K562 (cell line): ENCODE results near the gene TPPP. TPM values are rescaled to one million over a fixed set of nuclear protein-coding genes. Genes with fewer than 3 reads are reported as not detected.
"Not testable (repeated sequence)": the region's sequence is repeated elsewhere in the genome, so short reads cannot be mapped to it uniquely, and the experiment has no call there.

Source experiments
- ATAC-seq: fragments of 200-7000 bp; cut with Tn5 transposase; 3 replicates; pipeline ENCODE4 v1.9.1; 2020; ENCODE audit warnings: moderate library complexity
- Bru-seq: library from RNA; stranded (reverse); fragments of 400-500 nt; gene quantifications from one replicate; lab custom pipeline; 2021; lab: Mats Ljungman, UMichigan
- BruChase-seq, 2 experiments: library from RNA; stranded (reverse); fragments of 400-500 nt; gene quantifications; one replicate each; lab custom pipeline; 2021; lab: Mats Ljungman, UMichigan
- BruUV-seq: library from RNA; stranded (reverse); fragments of 400-500 nt; replicated peaks from 2 replicates; lab custom pipeline; 2021; lab: Mats Ljungman, UMichigan
- CTCF ChIA-PET: fragments of 300-600 bp; formaldehyde crosslinking; extraction: SDS; loops from one replicate; lab custom pipeline; 2021; ENCODE audit warnings: low intra/inter-chr PET ratio; lab: Yijun Ruan, JAX
- POLR2A ChIA-PET: fragments of 300-600, 350-650 bp; sonication (Branson Sonifier 250); formaldehyde crosslinking; extraction: SDS; loops from one replicate; lab custom pipeline; 2021; ENCODE audit warnings: antibody characterized with exemption, inconsistent platforms; lab: Yijun Ruan, JAX
- DNase-seq, 4 experiments: peaks; one replicate each; pipeline versions ENCODE4 v3.0.0 to v3.0.0-alpha.2; 2011 to 2018; ENCODE audit warnings: low spot score in 3 of 4, mixed read lengths in 3 of 4; ENCODE audit errors: extremely low read depth in 1 of 4
- FAIRE-seq: peaks from 2 replicates; lab custom pipeline; 2011; peaks lifted over from hg19 to GRCh38; lab: Jason Lieb, UNC
- H2AFZ ChIP-seq: 2 replicates; pipeline ENCODE4 v1.6.0; 2011; ENCODE audit warnings: low read depth, low read length, control low read depth, inconsistent platforms
- H3K27ac ChIP-seq: fragments of 200-600 bp; 3 replicates; pipeline ENCODE4 v1.8.0; 2011; ENCODE audit warnings: low read depth, mild to moderate bottlenecking, control low read depth, inconsistent platforms, low read length, moderate library complexity, mixed read lengths; ENCODE audit errors: extremely low read depth
- H3K27me3 ChIP-seq, 2 experiments: fragments of 300-600 bp in 1 of 2; 2 replicates in 1 of 2; 3 replicates in 1 of 2; pipeline versions ENCODE4 v1.6.0 to v1.8.0; 2011; ENCODE audit warnings: inconsistent platforms in 2 of 2, low read length in 2 of 2, mild to moderate bottlenecking in 1 of 2, mixed read lengths in 1 of 2, moderate library complexity in 1 of 2; ENCODE audit not compliant: control insufficient read depth in 2 of 2, insufficient read depth in 2 of 2
- H3K36me3 ChIP-seq: fragments of 300-600 bp; 3 replicates; pipeline ENCODE4 v1.8.0; 2011; ENCODE audit warnings: mild to moderate bottlenecking, low read length, inconsistent platforms; ENCODE audit not compliant: control insufficient read depth, insufficient read depth
- H3K4me1 ChIP-seq, 2 experiments: fragments of 200-600 bp in 1 of 2; replicated peaks in 1 of 2; 2 replicates in 1 of 2; 3 replicates in 1 of 2; pipeline versions ENCODE4 v1.5.1 to v1.8.0; 2011; ENCODE audit warnings: inconsistent platforms in 2 of 2, low read length in 2 of 2, mild to moderate bottlenecking in 1 of 2, mixed read lengths in 1 of 2, moderate library complexity in 1 of 2; ENCODE audit not compliant: control insufficient read depth in 2 of 2, insufficient read depth in 2 of 2
- H3K4me2 ChIP-seq: 2 replicates; pipeline ENCODE4 v1.6.1; 2011; ENCODE audit warnings: low read length, control low read depth, inconsistent platforms, mixed read lengths; ENCODE audit not compliant: insufficient read depth
- H3K4me3 ChIP-seq: fragments of 200-600 bp; sonication (generic), shearing (Covaris generic); 2 replicates; pipeline ENCODE4 v1.5.1; 2016; ENCODE audit warnings: control low read depth, inconsistent platforms
- H3K79me2 ChIP-seq: fragments of 200-600 bp; 3 replicates; pipeline ENCODE4 v1.8.0; 2011; ENCODE audit warnings: low read length, inconsistent platforms; ENCODE audit not compliant: control insufficient read depth, insufficient read depth
- H3K9ac ChIP-seq, 2 experiments: 2 replicates each; pipeline versions ENCODE4 v1.6.0 to v1.6.1; 2011; ENCODE audit warnings: low read depth in 2 of 2, low read length in 2 of 2, control low read depth in 1 of 2, inconsistent platforms in 1 of 2, mild to moderate bottlenecking in 1 of 2, mixed read lengths in 1 of 2; ENCODE audit not compliant: insufficient read depth in 1 of 2
- H3K9me1 ChIP-seq: one replicate; pipeline ENCODE4 v1.6.0; 2011; ENCODE audit warnings: inconsistent platforms, mild to moderate bottlenecking, low read length, moderate library complexity; ENCODE audit not compliant: control insufficient read depth, insufficient read depth
- H3K9me3 ChIP-seq: replicated peaks from 2 replicates; pipeline ENCODE4 v1.5.1; 2011; ENCODE audit warnings: low read depth, low read length, inconsistent platforms; ENCODE audit not compliant: control insufficient read depth, insufficient read depth
- H4K20me1 ChIP-seq: replicated peaks from 2 replicates; pipeline ENCODE4 v1.6.1; 2011; ENCODE audit warnings: low read length, inconsistent platforms, mixed read lengths; ENCODE audit not compliant: control insufficient read depth, insufficient read depth
- CTBP1 ChIP-seq: fragments of 450-650 bp; IDR thresholded peaks from 2 replicates; pipeline ENCODE4 v1.6.1; 2016; ENCODE audit warnings: borderline replicate concordance
- CXXC5 ChIP-seq: fragments of 250-450 bp; sonication (Bioruptor Pico); IDR thresholded peaks from 2 replicates; pipeline ENCODE4 v1.8.0; 2022; ENCODE audit warnings: inconsistent platforms, mild to moderate bottlenecking, moderate library complexity
- E2F6 ChIP-seq, 2 experiments: IDR thresholded peaks; 2 replicates each; pipeline ENCODE4 v1.6.1; 2011; ENCODE audit warnings: borderline replicate concordance in 1 of 2, control low read depth in 1 of 2, low read depth in 1 of 2, low read length in 1 of 2, mild to moderate bottlenecking in 1 of 2, mixed read lengths in 1 of 2, moderate library complexity in 1 of 2; ENCODE audit not compliant: insufficient read depth in 1 of 2, insufficient read length in 1 of 2, poor library complexity in 1 of 2, severe bottlenecking in 1 of 2; ENCODE audit errors: extremely low read depth in 1 of 2
- MAZ ChIP-seq, 2 experiments: fragments of 450-650 bp in 1 of 2; sonication (generic) in 1 of 2; formaldehyde crosslinking; IDR thresholded peaks in 1 of 2; conservative IDR thresholded peaks in 1 of 2; 2 replicates each; pipeline versions ENCODE4 v1.4.0 to v1.5.0; 2020; ENCODE audit warnings: mild to moderate bottlenecking in 1 of 2, missing genetic modification reagents in 1 of 2
- POLR2G ChIP-seq: fragments of 200-400 bp; formaldehyde crosslinking; IDR thresholded peaks from 2 replicates; pipeline ENCODE4 v1.6.1; 2017; ENCODE audit warnings: low read depth, mild to moderate bottlenecking, antibody characterized with exemption, low read length, moderate library complexity
- WGBS: fragments of 100-300 bp; shearing (Covaris generic); methylation state at CpG from one replicate; pipeline ENCODE4 v1.1.6; 2016; ENCODE audit warnings: low coverage, mixed read lengths; ENCODE audit not compliant: insufficient coverage; ENCODE audit errors: missing lambda C conversion rate; 5-methylcytosine and 5-hydroxymethylcytosine counted together
- in situ Hi-C: fragments of 300-500 bp; cut with MboI; formaldehyde crosslinking; loops from 4 replicates; pipeline ENCODE4 v1.15.0; 2018; ENCODE audit warnings: inconsistent platforms, mixed read lengths
- intact Hi-C: fragments of 100-400 bp; cut with micrococcal nuclease; formaldehyde crosslinking; loops from 2 replicates; pipeline ENCODE4 v1.14.2; 2022
- long read RNA-seq, 3 experiments: library from polyadenylated mRNA in 2 of 3; library from RNA in 1 of 3; unstranded in 2 of 3; stranded (forward) in 1 of 3; transcript quantifications; one replicate each; pipeline ENCODE4 v2.0.0, GENCODE V29; 2019 to 2022
- polyA minus RNA-seq, 3 experiments: library from RNA; depleted of rRNA, polyadenylated mRNA; stranded (reverse); fragments of >200 nt; gene quantifications; 2 replicates each; pipeline ENCODE4 v1.2.3, GENCODE V29; 2011
- polyA plus RNA-seq, 8 experiments: library from polyadenylated mRNA; depleted of rRNA in 4 of 8; stranded (reverse) in 5 of 8; unstranded in 3 of 8; fragments of >200 nt; fragmentation: Nextera tagmentation in 2 of 8; fragmentation: Illumina TruSeq in 1 of 8; extraction: Ambion mirVana in 2 of 8; extraction: Trizol in 1 of 8; gene quantifications; 2 replicates each; pipeline versions ENCODE4 v1.2.1 to v1.2.3, GENCODE V29; 2011 to 2014; ENCODE audit warnings: inconsistent platforms in 1 of 8, missing spikeins in 1 of 8
- total RNA-seq, 7 experiments: library from RNA; depleted of rRNA in 6 of 7; stranded (reverse); fragments of >200 nt in 6 of 7; fragmentation: Illumina TruSeq in 2 of 7; extraction: Trizol in 2 of 7; gene quantifications; 2 replicates each; pipeline versions ENCODE4 v1.2.1 to v1.2.3, GENCODE V29; 2011 to 2021; ENCODE audit warnings: low replicate concordance in 1 of 7
- TF ChIP-seq, protein P1 (sequence below): fragments of 200-800 bp; sonication (Bioruptor generic); IDR thresholded peaks from 2 replicates; pipeline ENCODE4 v1.6.1; 2017; ENCODE audit warnings: missing genetic modification characterization, missing compliant biosample characterization

Gene TPPP
- 0.11 and 0.28 TPM in 2 replicates for total RNA-seq (2011; cell fraction: chromatin; rRNA removed; ENCODE audit: low replicate concordance)
- 0.13 and 0.17 TPM in 2 replicates for total RNA-seq (2011; cell fraction: nucleolus; rRNA removed)
- total RNA-seq (2011; cell fraction: nucleoplasm; rRNA removed) = 0.15 TPM in 1 of 2 replicates, not detected in the other
- total RNA-seq (2014; rRNA removed) (not detected in 2 replicates), total RNA-seq (2014; rRNA removed; fragmentation: Illumina TruSeq; extraction: Trizol) (not detected in 2 replicates), total RNA-seq (2015; rRNA removed; fragmentation: Illumina TruSeq; extraction: Trizol) (not detected in 2 replicates), total RNA-seq (2021) (0.07 TPM in 2 replicates), polyA plus RNA-seq (2011; rRNA removed) (0.01 and 0.03 TPM in 2 replicates), polyA plus RNA-seq (2014; fragmentation: Illumina TruSeq; extraction: Trizol) (0.01 TPM in 1 of 2 replicates, not detected in the other), polyA plus RNA-seq (2014; fragmentation: Nextera tagmentation; extraction: Ambion mirVana) (not detected), polyA plus RNA-seq (2014; rRNA removed) (not detected in 2 replicates), polyA minus RNA-seq (2011; rRNA and poly(A)+ RNA removed) (0.11 and 0.12 TPM in 2 replicates), Bru-seq, nascent RNA (percentile 19 among the genes with signal in this experiment), BruChase-seq, experiment 1, labeled RNA remaining after a 2-hour chase (percentile 13 among the genes with signal in this experiment), BruChase-seq, experiment 2, labeled RNA remaining after a 6-hour chase (percentile 15 among the genes with signal in this experiment)
- polyA plus RNA-seq (2011; cell fraction: cytosol; rRNA removed) = 0.04 and 0.06 TPM in 2 replicates
- 0.06 and 0.11 TPM in 2 replicates for polyA plus RNA-seq (2011; cell fraction: nucleus; rRNA removed)
- polyA plus RNA-seq (2012) = 0.21 and 0.25 TPM in 2 replicates
- polyA minus RNA-seq (2011; cell fraction: cytosol; rRNA and poly(A)+ RNA removed) = not detected in 2 replicates
- not detected in 2 replicates for polyA minus RNA-seq (2011; cell fraction: nucleus; rRNA and poly(A)+ RNA removed)
- long read RNA-seq, experiment 1, partial matches to known transcripts = 0 of 16 reads
- long read RNA-seq, experiment 1, other reads (novel, unspliced or antisense) = 16 of 16 reads
- long read RNA-seq, experiment 2 = 0 reads
- long read RNA-seq, experiment 3 = 0 reads

- ATAC-seq (peak; percentile 97), DNase-seq (peak; percentile 88 to 98 (median 96))
- Histone ChIP-seq H2AFZ (peak within 1 kb of the TSS; percentile 59; the same call in 1 of the 2 replicates), H3K4me1 (peaks cover 0 to 19% of the 10 kb centered on the region in 2 experiments; a peak in 2 of 5 replicates), H3K4me3 (peak within 1 kb of the TSS; percentile 36), H3K9ac (peak within 1 kb of the TSS in 1 of 2 experiments; percentile 78; a peak in 1 of 4 replicates), H3K4me2 (peak within 1 kb of the TSS; percentile 49)
- H3K9me3 ChIP-seq, intact Hi-C loops, in situ Hi-C loops, H3K27me3 ChIP-seq, H4K20me1 ChIP-seq, H3K36me3 ChIP-seq, POLR2A ChIA-PET, H3K79me2 ChIP-seq, H3K27ac ChIP-seq, H3K9me1 ChIP-seq, BruUV-seq, CTCF ChIA-PET, FAIRE-seq: not testable (repeated sequence)
- 2% methylated on average over 18 of the region's 109 CpGs for whole genome bisulfite sequencing
- TF ChIP-seq MAZ (CRISPR knock-in tag; conservative IDR thresholded peaks at IDR 0.05 in 1 of 2, IDR thresholded peaks at IDR 0.05 in 1 of 2) (peak in 1 of 2 experiments; percentile 78; a peak in 2 of 4 replicates), CXXC5 (CRISPR knock-in tag) (0 out of 2 replicates have a peak, but pooled peaks have one; percentile 24), E2F6 (IDR thresholded peaks at IDR 0.05; ENCODE audit: borderline replicate concordance in 1 of 2, extremely low read depth in 1 of 2, insufficient read depth in 1 of 2, insufficient read length in 1 of 2, low read depth in 1 of 2, low read length in 1 of 2, poor library complexity in 1 of 2, severe bottlenecking in 1 of 2) (peak in 1 of 2 experiments; percentile 25), CTBP1 (0 out of 2 replicates have a peak, but pooled peaks have one; percentile 39), POLR2G (0 out of 2 replicates have a peak, but pooled peaks have one; percentile 44)
- TF ChIP-seq, protein P1, sequence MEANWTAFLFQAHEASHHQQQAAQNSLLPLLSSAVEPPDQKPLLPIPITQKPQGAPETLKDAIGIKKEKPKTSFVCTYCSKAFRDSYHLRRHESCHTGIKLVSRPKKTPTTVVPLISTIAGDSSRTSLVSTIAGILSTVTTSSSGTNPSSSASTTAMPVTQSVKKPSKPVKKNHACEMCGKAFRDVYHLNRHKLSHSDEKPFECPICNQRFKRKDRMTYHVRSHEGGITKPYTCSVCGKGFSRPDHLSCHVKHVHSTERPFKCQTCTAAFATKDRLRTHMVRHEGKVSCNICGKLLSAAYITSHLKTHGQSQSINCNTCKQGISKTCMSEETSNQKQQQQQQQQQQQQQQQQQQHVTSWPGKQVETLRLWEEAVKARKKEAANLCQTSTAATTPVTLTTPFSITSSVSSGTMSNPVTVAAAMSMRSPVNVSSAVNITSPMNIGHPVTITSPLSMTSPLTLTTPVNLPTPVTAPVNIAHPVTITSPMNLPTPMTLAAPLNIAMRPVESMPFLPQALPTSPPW = peak; percentile 82
Measured at GRCh38 chr5:693271-694041, at the start of gene TPPP. Gene TPPP, minus strand, starts transcription at chr5:693352. Its CDS starts 15,292 bp downstream, at chr5:678060.
